Suprapubic skin (tissue), 3 donors: ENCODE data around the gene CDC37L1.
"Not testable (repeated sequence)": the region's sequence is repeated elsewhere in the genome, so short reads cannot be mapped to it uniquely, and the experiment has no call there.

Experiments used
- CTCF ChIP-seq, 2 donors: fragments of 200-600 bp in 1 of 2; fragments of 450-650 bp in 1 of 2; sonication (generic) in 1 of 2; IDR thresholded peaks; one replicate each; pipeline ENCODE4 v1.5.1; 2016 to 2019; ENCODE audit warnings: antibody characterized with exemption in 2 of 2, mild to moderate bottlenecking in 1 of 2, moderate library complexity in 1 of 2
- POLR2A ChIP-seq, 2 donors: fragments of 450-650 bp; IDR thresholded peaks; one replicate each; pipeline ENCODE4 v1.6.1; 2017; ENCODE audit warnings: antibody characterized with exemption in 2 of 2, mild to moderate bottlenecking in 2 of 2, moderate library complexity in 2 of 2

GRCh38 chr9:4754530-4754929 lies 75.2 kb downstream of the CDC37L1 start:
- not testable (repeated sequence) for TF ChIP-seq CTCF, POLR2A (IDR thresholded peaks at IDR 0.05)
